H1 (cell line): Measurements from ENCODE around the gene ERI3. TPM values are rescaled to one million over a fixed set of nuclear protein-coding genes. Genes with fewer than 3 reads are reported as not detected.

Experiments used
- CTCF ChIA-PET: fragments of 300-600 bp; sonication (Branson Sonifier 250); formaldehyde crosslinking; loops from one replicate; lab custom pipeline; 2021; ENCODE audit not compliant: partially characterized antibody; lab: Charles Lee
- POLR2A ChIA-PET: fragments of 300-600 bp; sonication (Branson Sonifier 250); formaldehyde crosslinking; loops from one replicate; lab custom pipeline; 2021; ENCODE audit warnings: inconsistent platforms; ENCODE audit not compliant: partially characterized antibody; lab: Charles Lee
- DNase-seq, 2 experiments: peaks; one replicate each; pipeline versions ENCODE4 v3.0.0 to v3.0.0-alpha.2; 2010 to 2022; ENCODE audit warnings: low spot score in 2 of 2, low read depth in 1 of 2, mixed read lengths in 1 of 2
- FAIRE-seq: peaks from 2 replicates; lab custom pipeline; 2011; peaks lifted over from hg19 to GRCh38; lab: Jason Lieb, UNC
- H2AFZ ChIP-seq: 2 replicates; pipeline ENCODE4 v1.8.1; 2012; ENCODE audit warnings: low read length, inconsistent platforms
- H2AK5ac ChIP-seq: 2 replicates; pipeline ENCODE4 v1.6.1; 2013; ENCODE audit warnings: low read depth, low read length
- H2BK120ac ChIP-seq: replicated peaks from 2 replicates; pipeline ENCODE3; 2013; ENCODE audit warnings: low read depth, low read length, inconsistent platforms
- H2BK12ac ChIP-seq: 2 replicates; pipeline ENCODE4 v1.6.1; 2013; ENCODE audit warnings: low read depth, low read length
- H2BK15ac ChIP-seq: 2 replicates; pipeline ENCODE4 v1.6.1; 2013; ENCODE audit warnings: low read length
- H2BK20ac ChIP-seq: 2 replicates; pipeline ENCODE4 v1.6.1; 2013; ENCODE audit warnings: low read length
- H2BK5ac ChIP-seq: 2 replicates; pipeline ENCODE4 v1.6.1; 2013; ENCODE audit warnings: low read depth, low read length
- H3K14ac ChIP-seq: 2 replicates; pipeline ENCODE4 v1.6.1; 2013; ENCODE audit warnings: inconsistent platforms; ENCODE audit not compliant: insufficient read length
- H3K18ac ChIP-seq: 2 replicates; pipeline ENCODE4 v1.6.1; 2013; ENCODE audit warnings: low read length; ENCODE audit errors: extremely low read depth
- H3K23ac ChIP-seq: 2 replicates; pipeline ENCODE4 v1.6.1; 2013; ENCODE audit warnings: inconsistent platforms; ENCODE audit not compliant: insufficient read length
- H3K23me2 ChIP-seq: 2 replicates; pipeline ENCODE4 v1.6.1; 2013; ENCODE audit warnings: low read depth, low read length
- H3K27ac ChIP-seq: 2 replicates; pipeline ENCODE4 v1.6.1; 2011; ENCODE audit warnings: low read depth, low read length, inconsistent platforms
- H3K27me3 ChIP-seq, 4 experiments: replicated peaks in 1 of 4; 1 replicate in 1 of 4; 2 replicates in 3 of 4; pipeline versions ENCODE4 v1.6.1 to v1.8.1; 2011 to 2013; ENCODE audit warnings: low read length in 3 of 4, mild to moderate bottlenecking in 3 of 4, inconsistent platforms in 2 of 4, mixed read lengths in 2 of 4, moderate library complexity in 1 of 4; ENCODE audit not compliant: control insufficient read depth in 3 of 4, insufficient read depth in 3 of 4; ENCODE audit errors: extremely low read depth in 1 of 4
- H3K36me3 ChIP-seq, 4 experiments: 2 replicates each; pipeline versions ENCODE4 v1.6.1 to v1.8.1; 2011 to 2013; ENCODE audit warnings: mild to moderate bottlenecking in 4 of 4, low read length in 3 of 4, moderate library complexity in 2 of 4, control low read depth in 1 of 4, inconsistent platforms in 1 of 4; ENCODE audit not compliant: insufficient read depth in 4 of 4, control insufficient read depth in 2 of 4
- H3K4ac ChIP-seq: replicated peaks from 2 replicates; pipeline ENCODE3; 2013; ENCODE audit warnings: low read length, low read depth, mixed read lengths, inconsistent platforms; ENCODE audit not compliant: insufficient read length
- H3K4me1 ChIP-seq, 4 experiments: replicated peaks in 1 of 4; 1 replicate in 1 of 4; 2 replicates in 3 of 4; pipeline versions ENCODE4 v1.6.1 to v1.8.1; 2011 to 2013; ENCODE audit warnings: low read length in 3 of 4, inconsistent platforms in 2 of 4, mixed read lengths in 1 of 4; ENCODE audit not compliant: insufficient read depth in 4 of 4, control insufficient read depth in 3 of 4
- H3K4me2 ChIP-seq, 2 experiments: 2 replicates each; pipeline versions ENCODE4 v1.6.1 to v1.8.1; 2011 to 2013; ENCODE audit warnings: low read depth in 2 of 2, low read length in 2 of 2, control low read depth in 1 of 2, inconsistent platforms in 1 of 2, mild to moderate bottlenecking in 1 of 2; ENCODE audit not compliant: insufficient read depth in 1 of 2
- H3K4me3 ChIP-seq, 4 experiments: fragments of 200-600, 300-600 bp in 1 of 4; sonication (generic), shearing (Covaris generic), sonication (Bioruptor Twin) in 1 of 4; 2 replicates each; pipeline versions ENCODE4 v1.5.1 to v1.8.1; 2011 to 2016; ENCODE audit warnings: low read length in 4 of 4, low read depth in 3 of 4, control low read depth in 2 of 4, inconsistent platforms in 2 of 4, mild to moderate bottlenecking in 2 of 4, mixed read lengths in 1 of 4, moderate library complexity in 1 of 4; ENCODE audit not compliant: insufficient read depth in 2 of 4; ENCODE audit errors: extremely low read depth in 1 of 4
- H3K56ac ChIP-seq: replicated peaks from 2 replicates; pipeline ENCODE3; 2013; ENCODE audit warnings: low read depth, mild to moderate bottlenecking, mixed read lengths, low read length, inconsistent platforms; ENCODE audit not compliant: insufficient read length
- H3K79me1 ChIP-seq: 2 replicates; pipeline ENCODE4 v1.6.1; 2013; ENCODE audit warnings: low read depth, low read length, control low read depth
- H3K79me2 ChIP-seq, 2 experiments: 2 replicates each; pipeline versions ENCODE4 v1.6.1 to v1.8.1; 2012 to 2013; ENCODE audit warnings: low read length in 2 of 2, mild to moderate bottlenecking in 2 of 2, inconsistent platforms in 1 of 2; ENCODE audit not compliant: insufficient read depth in 2 of 2, control insufficient read depth in 1 of 2
- H3K9ac ChIP-seq, 4 experiments: replicated peaks in 1 of 4; 1 replicate in 1 of 4; 2 replicates in 3 of 4; pipeline versions ENCODE4 v1.6.1 to v1.8.1; 2011 to 2013; ENCODE audit warnings: low read depth in 3 of 4, low read length in 3 of 4, control low read depth in 2 of 4, mild to moderate bottlenecking in 2 of 4, moderate library complexity in 2 of 4, inconsistent platforms in 1 of 4; ENCODE audit errors: extremely low read depth in 1 of 4
- H3K9me3 ChIP-seq, 2 experiments: 2 replicates each; pipeline versions ENCODE4 v1.6.1 to v1.8.1; 2012 to 2013; ENCODE audit warnings: mild to moderate bottlenecking in 2 of 2, moderate library complexity in 2 of 2, control low read depth in 1 of 2, inconsistent platforms in 1 of 2, low read depth in 1 of 2, low read length in 1 of 2, mixed read lengths in 1 of 2; ENCODE audit not compliant: insufficient read depth in 2 of 2
- H4K20me1 ChIP-seq, 2 experiments: replicated peaks in 1 of 2; 2 replicates each; pipeline versions ENCODE3 to v1.8.1; 2011 to 2013; ENCODE audit warnings: inconsistent platforms in 2 of 2, low read length in 2 of 2, mild to moderate bottlenecking in 1 of 2; ENCODE audit not compliant: insufficient read depth in 2 of 2, control insufficient read depth in 1 of 2
- H4K5ac ChIP-seq: 2 replicates; pipeline ENCODE4 v1.6.1; 2013; ENCODE audit warnings: low read length, low read depth, mixed read lengths, inconsistent platforms; ENCODE audit not compliant: insufficient read length
- H4K8ac ChIP-seq: 2 replicates; pipeline ENCODE4 v1.8.0; 2013; ENCODE audit warnings: mild to moderate bottlenecking, moderate library complexity, low read length, inconsistent platforms; ENCODE audit not compliant: insufficient read depth; ENCODE audit errors: extremely low read depth
- H4K91ac ChIP-seq: replicated peaks from 2 replicates; pipeline ENCODE3; 2013; ENCODE audit warnings: low read length, mixed read lengths, inconsistent platforms; ENCODE audit not compliant: insufficient read length
- POLR2AphosphoS5 ChIP-seq: IDR thresholded peaks from 2 replicates; pipeline ENCODE4 v1.6.1; 2011; ENCODE audit warnings: low read depth, low read length
- SIRT6 ChIP-seq: IDR thresholded peaks from one replicate; pipeline ENCODE4 v1.7.1; 2012; ENCODE audit warnings: low read length, inconsistent platforms
- WGBS, 2 experiments: shearing (Covaris generic) in 1 of 2; methylation state at CpG; one replicate each; pipeline versions ENCODE4 v1.1.6 to v1.1.7; 2013 to 2015; ENCODE audit warnings: low lambda C conversion rate in 2 of 2, mixed read lengths in 2 of 2, inconsistent platforms in 1 of 2, low coverage in 1 of 2, missing lambda C conversion rate in 1 of 2; ENCODE audit not compliant: insufficient replicate concordance in 2 of 2, insufficient coverage in 1 of 2, insufficient read length in 1 of 2; ENCODE audit errors: extremely low coverage in 1 of 2, missing lambda C conversion rate in 1 of 2; 5-methylcytosine and 5-hydroxymethylcytosine counted together
- polyA plus RNA-seq, 7 experiments: library from polyadenylated mRNA; depleted of rRNA in 3 of 7; stranded (reverse) in 5 of 7; unstranded in 2 of 7; fragments of >200 nt in 5 of 7; fragments of 200-250 nt in 2 of 7; gene quantifications; 1 replicate in 5 of 7; 2 replicates in 1 of 7; 4 replicates in 1 of 7; pipeline versions ENCODE4 v1.2.1 to v1.2.3, GENCODE V29; 2011 to 2013; ENCODE audit warnings: missing spikeins in 2 of 7, mixed read lengths in 2 of 7
- total RNA-seq: library from RNA; stranded (reverse); fragmentation: NEBNext Ultra II Directional; extraction: Animal tissue kit (Norgen Biotek cat#: 25700); gene quantifications from 2 replicates; pipeline ENCODE4 v1.2.1, GENCODE V29; 2021

The ERI3 gene
- total and polyA plus RNA-seq, 2 of the 8 experiments (the other 6 are each of a cell fraction or from before 2014, with no cell fraction given) = 81.1 to 199 TPM

GRCh38 chr1:44366371-44366975, 11.4 kb upstream of the ERI3 start:
- Histone ChIP-seq H2BK5ac (no peak overlapping the region; the same call in 1 of the 2 replicates), H2BK15ac (no peak overlapping the region), H2BK120ac (no peak overlapping the region), H3K4me1 (peaks cover 0 to 7% (median 4%) of the 10 kb centered on the region in 4 experiments; a peak in 6 of 7 replicates), H3K36me3 (no peaks in the 10 kb centered on the region), H2BK20ac (no peak overlapping the region), H3K4ac (no peak overlapping the region), H2AFZ (no peak overlapping the region), H3K27ac (no peak overlapping the region), H3K4me3 (no peak overlapping the region), H4K20me1 (no peaks in the 10 kb centered on the region), H3K4me2 (no peak overlapping the region), H3K27me3 (peaks cover 0 to 2% (median 0%) of the 10 kb centered on the region in 4 experiments; a peak in 3 of 7 replicates), H4K8ac (no peak overlapping the region), H4K91ac (no peak overlapping the region), H2AK5ac (no peak overlapping the region), H4K5ac (no peak overlapping the region), H3K23me2 (no peaks in the 10 kb centered on the region), H3K9ac (no peak overlapping the region), H3K56ac (no peak overlapping the region), H3K79me1 (no peaks in the 10 kb centered on the region), H3K23ac (no peak overlapping the region), H3K79me2 (no peaks in the 10 kb centered on the region), H3K14ac (no peak overlapping the region), H3K18ac (no peak overlapping the region), H3K9me3 (no peaks in the 10 kb centered on the region), H2BK12ac (no peak overlapping the region; the same call in 1 of the 2 replicates)
- DNase-seq (no peak), FAIRE-seq (no peak)
- WGBS, 2 experiments = 88% methylated on average over 7 of the region's 7 CpGs; no CpG with 5 or more reads in 1 of the 2 experiments
- CTCF ChIA-PET = interaction anchor here (1.0 to 9.2 kb wide), 7 partner anchors 10 to 286 kb away, joined by 3 to 49 read pairs (median 5); no protein-coding TSS in a partner anchor
- TF ChIP-seq POLR2AphosphoS5 = no peak
- TF ChIP-seq SIRT6 = no peak
- POLR2A ChIA-PET = no interaction called here
